ENCODE results near the gene GRID1.

GRCh38 chr10:85983051-85983450, 383.5 kb downstream of the GRID1 start:
- TF ChIP-seq TCF7L2 (IDR thresholded peaks at IDR 0.05; ENCODE audit: borderline replicate concordance, extremely low read depth, insufficient read depth, insufficient read length) (no peak), CTCF (IDR thresholded peaks at IDR 0.05 in 2 of 3, conservative IDR thresholded peaks at IDR 0.05 in 1 of 3; ENCODE audit: borderline replicate concordance in 1 of 3, insufficient read depth in 1 of 3, low read depth in 2 of 3, low read length in 2 of 3) (no peak), POLR2A (IDR thresholded peaks at IDR 0.05; ENCODE audit: borderline replicate concordance, extremely low read depth, insufficient read depth, insufficient read length) (no peak), SIN3A (IDR thresholded peaks at IDR 0.05; ENCODE audit: low read depth) (no peak), YY1 (IDR thresholded peaks at IDR 0.05; ENCODE audit: extremely low read depth, insufficient replicate concordance, low read depth, low read length) (no peak), SP1 (IDR thresholded peaks at IDR 0.05; ENCODE audit: low read depth) (no peak), SRF (IDR thresholded peaks at IDR 0.05; ENCODE audit: low read depth) (no peak), EGR1 (IDR thresholded peaks at IDR 0.05; ENCODE audit: low read depth) (no peak), ZFX (IDR thresholded peaks at IDR 0.05) (no peak), REST (IDR thresholded peaks at IDR 0.05; ENCODE audit: low read depth) (no peak), MAX (IDR thresholded peaks at IDR 0.05) (no peak), CBX3 (IDR thresholded peaks at IDR 0.05; ENCODE audit: low read depth) (no peak), FOSL1 (IDR thresholded peaks at IDR 0.05; ENCODE audit: low read depth) (no peak)

Measured in HCT116 (cell line).